HEK293 (cell line): Measurements from ENCODE around the gene AEBP1.

Experiments
- CTCF ChIA-PET: fragments of 350-600 bp; formaldehyde crosslinking; extraction: SDS; loops from one replicate; lab custom pipeline; 2021; ENCODE audit warnings: antibody characterized with exemption; lab: Yijun Ruan, JAX
- POLR2A ChIA-PET: fragments of 300-600 bp; formaldehyde crosslinking; extraction: SDS; loops from one replicate; lab custom pipeline; 2020; ENCODE audit warnings: antibody characterized with exemption, inconsistent platforms; lab: Yijun Ruan, JAX
- H3K27ac ChIP-seq: fragments of 200-500 bp; sonication (Bioruptor generic); 2 replicates; pipeline ENCODE4 v1.5.1; 2014; ENCODE audit warnings: low read depth, low read length, control low read depth, inconsistent platforms; ENCODE audit errors: extremely low read depth
- H3K36me3 ChIP-seq, 2 experiments: fragments of 200-500 bp in 1 of 2; sonication (Bioruptor generic) in 1 of 2; 1 replicate in 1 of 2; 2 replicates in 1 of 2; pipeline ENCODE4 v1.5.1; 2014 to 2017; ENCODE audit warnings: inconsistent platforms in 2 of 2, low read length in 2 of 2; ENCODE audit not compliant: control insufficient read depth in 2 of 2, insufficient read depth in 1 of 2
- H3K4me1 ChIP-seq: fragments of 200-500 bp; sonication (Bioruptor generic); 2 replicates; pipeline ENCODE4 v1.5.1; 2014; ENCODE audit warnings: mild to moderate bottlenecking, low read length, inconsistent platforms; ENCODE audit not compliant: control insufficient read depth, insufficient read depth
- H3K4me3 ChIP-seq: 2 replicates; pipeline ENCODE4 v1.5.1; 2011; ENCODE audit warnings: low read depth, mild to moderate bottlenecking, control low read depth, low read length, moderate library complexity
- H3K9me3 ChIP-seq: fragments of 200-500 bp; sonication (Bioruptor generic); 2 replicates; pipeline ENCODE4 v1.5.1; 2014; ENCODE audit warnings: low read depth, low read length, inconsistent platforms; ENCODE audit not compliant: control insufficient read depth, insufficient read depth
- ELK4 ChIP-seq: IDR thresholded peaks from 2 replicates; pipeline ENCODE4 v1.6.1; 2011; ENCODE audit warnings: mild to moderate bottlenecking, low read depth, low read length, borderline replicate concordance
- FEZF1 ChIP-seq: fragments of 450-650 bp; formaldehyde crosslinking; IDR thresholded peaks from 2 replicates; pipeline ENCODE4 v1.5.1; 2016; ENCODE audit warnings: missing biosample characterization, missing genetic modification characterization
- GLI4 ChIP-seq: fragments of 450-650 bp; formaldehyde crosslinking; IDR thresholded peaks from 2 replicates; pipeline ENCODE4 v1.5.1; 2016; ENCODE audit warnings: missing biosample characterization, missing genetic modification characterization
- KLF1 ChIP-seq: fragments of 450-650 bp; formaldehyde crosslinking; IDR thresholded peaks from 2 replicates; pipeline ENCODE4 v1.5.1; 2016; ENCODE audit warnings: missing biosample characterization, missing genetic modification characterization
- KLF16 ChIP-seq: fragments of 450-650 bp; formaldehyde crosslinking; IDR thresholded peaks from 2 replicates; pipeline ENCODE4 v1.5.1; 2017; ENCODE audit warnings: missing biosample characterization, missing genetic modification characterization
- KLF9 ChIP-seq: fragments of 450-650 bp; formaldehyde crosslinking; IDR thresholded peaks from 2 replicates; pipeline ENCODE4 v1.5.1; 2016; ENCODE audit warnings: missing biosample characterization, missing genetic modification characterization, low read depth
- TCF7L2 ChIP-seq: IDR thresholded peaks from 2 replicates; pipeline ENCODE4 v1.6.1; 2011; ENCODE audit warnings: low read depth, mild to moderate bottlenecking, inconsistent platforms, low read length, moderate library complexity, borderline replicate concordance
- ZBTB48 ChIP-seq: fragments of 450-650 bp; formaldehyde crosslinking; IDR thresholded peaks from 2 replicates; pipeline ENCODE4 v1.5.1; 2016; ENCODE audit warnings: missing biosample characterization, missing genetic modification characterization
- ZFP37 ChIP-seq: fragments of 450-650 bp; formaldehyde crosslinking; IDR thresholded peaks from 2 replicates; pipeline ENCODE4 v1.5.1; 2016; ENCODE audit warnings: missing biosample characterization, missing genetic modification characterization
- ZNF121 ChIP-seq: fragments of 450-650 bp; formaldehyde crosslinking; IDR thresholded peaks from 2 replicates; pipeline ENCODE4 v1.5.1; 2016; ENCODE audit warnings: missing biosample characterization, missing genetic modification characterization
- ZNF157 ChIP-seq: fragments of 450-650 bp; formaldehyde crosslinking; IDR thresholded peaks from 2 replicates; pipeline ENCODE4 v1.5.1; 2016; ENCODE audit warnings: missing biosample characterization, missing genetic modification characterization
- ZNF16 ChIP-seq: fragments of 450-650 bp; formaldehyde crosslinking; IDR thresholded peaks from 2 replicates; pipeline ENCODE4 v1.5.1; 2016; ENCODE audit warnings: low read depth, missing biosample characterization, missing genetic modification characterization
- ZNF19 ChIP-seq: fragments of 450-650 bp; formaldehyde crosslinking; IDR thresholded peaks from 2 replicates; pipeline ENCODE4; 2016; ENCODE audit warnings: missing biosample characterization, missing genetic modification characterization, low read depth
- ZNF202 ChIP-seq: fragments of 450-650 bp; formaldehyde crosslinking; IDR thresholded peaks from 2 replicates; pipeline ENCODE4 v1.5.1; 2016; ENCODE audit warnings: missing biosample characterization, missing genetic modification characterization, borderline replicate concordance
- ZNF221 ChIP-seq: fragments of 450-650 bp; formaldehyde crosslinking; IDR thresholded peaks from 2 replicates; pipeline ENCODE4 v1.5.1; 2017; ENCODE audit warnings: missing biosample characterization, missing genetic modification characterization, borderline replicate concordance
- ZNF274 ChIP-seq, 2 experiments: fragments of 200-500 bp in 1 of 2; fragments of 450-650 bp in 1 of 2; sonication (Bioruptor generic) in 1 of 2; formaldehyde crosslinking in 1 of 2; IDR thresholded peaks; 2 replicates each; pipeline versions ENCODE4 v1.5.1 to v1.6.1; 2014 to 2016; ENCODE audit warnings: borderline replicate concordance in 1 of 2, inconsistent platforms in 1 of 2, low read length in 1 of 2, missing biosample characterization in 1 of 2, missing genetic modification characterization in 1 of 2
- ZNF561 ChIP-seq: fragments of 450-650 bp; IDR thresholded peaks from 2 replicates; pipeline ENCODE4 v1.5.1; 2018; ENCODE audit warnings: missing biosample characterization, missing genetic modification characterization, borderline replicate concordance
- ZNF658 ChIP-seq: fragments of 450-650 bp; formaldehyde crosslinking; IDR thresholded peaks from 2 replicates; pipeline ENCODE4; 2016; ENCODE audit warnings: missing biosample characterization, missing genetic modification characterization
- ZNF768 ChIP-seq: fragments of 450-650 bp; formaldehyde crosslinking; IDR thresholded peaks from 2 replicates; pipeline ENCODE4 v1.5.1; 2018; ENCODE audit warnings: missing biosample characterization, mild to moderate bottlenecking, missing genetic modification characterization
- ZNF792 ChIP-seq: fragments of 450-650 bp; formaldehyde crosslinking; IDR thresholded peaks from 2 replicates; pipeline ENCODE4 v1.5.1; 2016; ENCODE audit warnings: missing biosample characterization, missing genetic modification characterization
- ZSCAN30 ChIP-seq: fragments of 450-650 bp; IDR thresholded peaks from 2 replicates; pipeline ENCODE4 v1.5.1; 2018; ENCODE audit warnings: missing biosample characterization, mild to moderate bottlenecking, missing genetic modification characterization, moderate library complexity
- ZXDB ChIP-seq: fragments of 450-650 bp; formaldehyde crosslinking; IDR thresholded peaks from 2 replicates; pipeline ENCODE4 v1.5.1; 2016; ENCODE audit warnings: missing biosample characterization, missing genetic modification characterization

AEBP1 gene

GRCh38 chr7:44145479-44145968 is 41.4 kb downstream of the AEBP1 start:
- Histone ChIP-seq H3K27ac (no peak overlapping the region), H3K4me3 (no peak overlapping the region), H3K9me3 (no peaks in the 10 kb centered on the region), H3K4me1 (no peaks in the 10 kb centered on the region), H3K36me3 (no peaks in the 10 kb centered on the region)
- TF ChIP-seq GLI4 (tag by site-specific recombination), result no peak
- no peak for TF ChIP-seq FEZF1 (tag by site-specific recombination)
- no peak for TF ChIP-seq TCF7L2
- TF ChIP-seq ZNF157 (tag by site-specific recombination), result no peak
- TF ChIP-seq ZNF121 (tag by site-specific recombination), result no peak
- no peak for TF ChIP-seq ZSCAN30 (tag by site-specific recombination)
- no peak for TF ChIP-seq ZFP37 (tag by site-specific recombination)
- TF ChIP-seq ZNF16 (tag by site-specific recombination), result no peak
- no peak for TF ChIP-seq ZBTB48 (tag by site-specific recombination)
- TF ChIP-seq ZNF274 (IDR thresholded peaks at IDR 0.05; ENCODE audit: low read length), result no peak
- no peak for TF ChIP-seq ZNF274 (tag by site-specific recombination; IDR thresholded peaks at IDR 0.05; ENCODE audit: borderline replicate concordance)
- TF ChIP-seq ZNF768 (tag by site-specific recombination), result no peak
- TF ChIP-seq ZNF221, result no peak
- no peak for TF ChIP-seq ZNF658 (tag by site-specific recombination)
- TF ChIP-seq ELK4, result no peak
- TF ChIP-seq ZNF202, result no peak
- no peak for TF ChIP-seq ZNF19 (tag by site-specific recombination)
- no peak for TF ChIP-seq ZNF792
- TF ChIP-seq ZXDB (tag by site-specific recombination), result no peak
- CTCF ChIA-PET, result no interaction called here
- POLR2A ChIA-PET, result no interaction called here

GRCh38 chr7:44145969-44146911 is 42.1 kb downstream of the AEBP1 start:
- no peak overlapping the region for H3K4me3 ChIP-seq
- H3K4me1 ChIP-seq, result no peaks in the 10 kb centered on the region
- H3K9me3 ChIP-seq, result no peaks in the 10 kb centered on the region
- POLR2A ChIA-PET, result no interaction called here
- H3K27ac ChIP-seq, result no peak overlapping the region
- no peaks in the 10 kb centered on the region for H3K36me3 ChIP-seq
- CTCF ChIA-PET, result interaction anchor here (0.5 to 0.8 kb wide), 4 partner anchors 15 to 546 kb away, joined by 3 read pairs; no protein-coding TSS in a partner anchor
- TF ChIP-seq ZNF561 (tag by site-specific recombination) (no peak), KLF1 (tag by site-specific recombination) (peak; percentile 70), KLF16 (tag by site-specific recombination) (no peak), KLF9 (tag by site-specific recombination) (0 out of 2 replicates have a peak, but pooled peaks have one; percentile 23)
